Neural crest cell (in vitro differentiated cells): Measurements from ENCODE around the gene PRODH. TPM values are rescaled to one million over a fixed set of nuclear protein-coding genes. Genes with fewer than 3 reads are reported as not detected.
"Not testable (repeated sequence)": the region's sequence is repeated elsewhere in the genome, so short reads cannot be mapped to it uniquely, and the experiment has no call there.

Source experiments
- DNase-seq: peaks from one replicate; pipeline ENCODE4 v3.0.0; 2021; ENCODE audit warnings: low read depth, mixed read lengths, low spot score
- H3K27ac Mint-ChIP-seq: one replicate; pipeline ENCODE4 v1.8.0; 2021; ENCODE audit warnings: mild to moderate bottlenecking, mixed read lengths; ENCODE audit not compliant: unreplicated experiment
- H3K27me3 Mint-ChIP-seq: 2 replicates; pipeline ENCODE4 v1.8.0; 2021; ENCODE audit warnings: low read depth, mild to moderate bottlenecking, mixed read lengths
- H3K36me3 Mint-ChIP-seq: 2 replicates; pipeline ENCODE4 v1.8.0; 2021; ENCODE audit warnings: low read depth, mild to moderate bottlenecking, mixed read lengths
- H3K4me1 Mint-ChIP-seq: 2 replicates; pipeline ENCODE4 v1.8.0; 2021; ENCODE audit warnings: mixed read lengths
- H3K4me3 Mint-ChIP-seq: one replicate; pipeline ENCODE4 v1.8.0; 2021; ENCODE audit warnings: mild to moderate bottlenecking, mixed read lengths
- H3K9me3 Mint-ChIP-seq: 2 replicates; pipeline ENCODE4 v1.8.0; 2021; ENCODE audit warnings: mixed read lengths
- CTCF ChIP-seq: fragments of 200-600 bp; sonication (generic); conservative IDR thresholded peaks from 2 replicates; pipeline ENCODE4 v1.5.0; 2021; ENCODE audit warnings: antibody characterized with exemption, mild to moderate bottlenecking
- total RNA-seq: library from RNA; stranded (reverse); gene quantifications from 2 replicates; pipeline ENCODE4 v1.2.1, GENCODE V29; 2021

The PRODH gene
- total RNA-seq, 1 donor from 2014 or later = 0.09 TPM

- not testable (repeated sequence) for DNase-seq, H3K27ac Mint-ChIP-seq, H3K9me3 Mint-ChIP-seq, H3K36me3 Mint-ChIP-seq, H3K27me3 Mint-ChIP-seq, H3K4me1 Mint-ChIP-seq, H3K4me3 Mint-ChIP-seq
These were observed 21.5 kb downstream of the PRODH start for GRCh38 chr22:18914558-18914957.

GRCh38 chr22:18912264-18912946 lies 23.7 kb downstream of the PRODH start:
- H3K4me3 Mint-ChIP-seq, H3K36me3 Mint-ChIP-seq: not testable (repeated sequence)

GRCh38 chr22:18911535-18911934 lies 24.6 kb downstream of the PRODH start:
- not testable (repeated sequence) for H3K4me1 Mint-ChIP-seq, H3K27me3 Mint-ChIP-seq, H3K4me3 Mint-ChIP-seq, DNase-seq, H3K9me3 Mint-ChIP-seq, H3K27ac Mint-ChIP-seq, H3K36me3 Mint-ChIP-seq

More at GRCh38 chr22:18912264-18912946, 23.7 kb downstream of the PRODH start:
- not testable (repeated sequence) for H3K27me3 Mint-ChIP-seq, H3K27ac Mint-ChIP-seq, DNase-seq, H3K9me3 Mint-ChIP-seq, H3K4me1 Mint-ChIP-seq

- Mint-ChIP-seq H3K27ac (no peak overlapping the region), H3K36me3 (no peaks in the 10 kb centered on the region), H3K4me1 (no peaks in the 10 kb centered on the region), H3K4me3 (no peak overlapping the region), H3K27me3 (no peaks in the 10 kb centered on the region), H3K9me3 (no peaks in the 10 kb centered on the region)
- TF ChIP-seq CTCF = no peak
- DNase-seq = no peak
These were observed 26.5 kb downstream of the PRODH start for GRCh38 chr22:18909556-18909955.

GRCh38 chr22:18906896-18907295 lies 29.2 kb downstream of the PRODH start:
- Mint-ChIP-seq H3K9me3 (no peaks in the 10 kb centered on the region), H3K4me3 (no peak overlapping the region), H3K27ac (no peak overlapping the region), H3K36me3 (no peaks in the 10 kb centered on the region), H3K4me1 (no peaks in the 10 kb centered on the region), H3K27me3 (no peaks in the 10 kb centered on the region)
- no peak for TF ChIP-seq CTCF
- DNase-seq = no peak

- H3K36me3 Mint-ChIP-seq, DNase-seq, H3K9me3 Mint-ChIP-seq, H3K4me1 Mint-ChIP-seq, H3K27ac Mint-ChIP-seq, H3K4me3 Mint-ChIP-seq, H3K27me3 Mint-ChIP-seq: not testable (repeated sequence)
These were observed 29.7 kb downstream of the PRODH start for GRCh38 chr22:18906410-18906745.

- Mint-ChIP-seq H3K4me3 (no peak within 1 kb of the TSS), H3K36me3 (no peaks in the 10 kb centered on the region), H3K9me3 (no peaks in the 10 kb centered on the region), H3K4me1 (no peaks in the 10 kb centered on the region), H3K27me3 (no peaks in the 10 kb centered on the region), H3K27ac (no peak within 1 kb of the TSS)
- no peak for DNase-seq
- TF ChIP-seq CTCF = no peak
These were observed 30.3 kb downstream of the PRODH start, which contains the start of gene DGCR6 for GRCh38 chr22:18905540-18906409. Gene DGCR6 (plus strand): TSS chr22:18906320. CDS start chr22:18906375, 55 bp downstream.

- H3K36me3 Mint-ChIP-seq, DNase-seq, H3K27me3 Mint-ChIP-seq: not testable (repeated sequence)
These were observed 39.9 kb downstream of the PRODH start for GRCh38 chr22:18896037-18896657.

GRCh38 chr22:18893775-18894174 lies 42.3 kb downstream of the PRODH start:
- not testable (repeated sequence) for H3K27ac Mint-ChIP-seq

More at GRCh38 chr22:18896037-18896657, 39.9 kb downstream of the PRODH start:
- H3K27ac Mint-ChIP-seq, H3K4me1 Mint-ChIP-seq, H3K4me3 Mint-ChIP-seq, H3K9me3 Mint-ChIP-seq: not testable (repeated sequence)

GRCh38 chr22:18890510-18891192 lies 45.4 kb downstream of the PRODH start:
- H3K36me3 Mint-ChIP-seq, H3K27me3 Mint-ChIP-seq, H3K9me3 Mint-ChIP-seq, H3K4me3 Mint-ChIP-seq, H3K27ac Mint-ChIP-seq, DNase-seq, H3K4me1 Mint-ChIP-seq: not testable (repeated sequence)

More at GRCh38 chr22:18893775-18894174, 42.3 kb downstream of the PRODH start:
- not testable (repeated sequence) for H3K4me1 Mint-ChIP-seq, H3K4me3 Mint-ChIP-seq, H3K9me3 Mint-ChIP-seq, H3K36me3 Mint-ChIP-seq, DNase-seq, H3K27me3 Mint-ChIP-seq
